Endothelial cell of umbilical vein (primary cell): ENCODE data around the gene ZC3H14. TPM values are rescaled to one million over a fixed set of nuclear protein-coding genes. Genes with fewer than 3 reads are reported as not detected.
A peak's percentile ranks its signal among the peaks of the same experiment; 100 is the strongest.

Source experiments
- BruUV-seq: library from RNA; stranded (reverse); fragments of 400-500 nt; replicated peaks from 2 replicates; lab custom pipeline; 2021; lab: Mats Ljungman, UMichigan
- CTCF ChIA-PET: fragments of 300-600, 350-600 bp; sonication (Branson Sonifier 250); formaldehyde crosslinking; loops from one replicate; lab custom pipeline; 2021; ENCODE audit warnings: antibody characterized with exemption, inconsistent platforms; lab: Charles Lee
- POLR2A ChIA-PET: fragments of 300-600, 350-600 bp; sonication (Branson Sonifier 250); formaldehyde crosslinking; loops from one replicate; lab custom pipeline; 2021; ENCODE audit warnings: antibody characterized with exemption, inconsistent platforms; lab: Charles Lee
- DNase-seq: peaks from one replicate; pipeline ENCODE4 v3.0.0-alpha.2; 2011; ENCODE audit warnings: low read depth, low spot score
- FAIRE-seq: peaks from 2 replicates; lab custom pipeline; 2011; peaks lifted over from hg19 to GRCh38; lab: Jason Lieb, UNC
- H2AFZ ChIP-seq: 2 replicates; pipeline ENCODE4 v1.6.0; 2012; ENCODE audit warnings: low read depth, low read length, control low read depth, inconsistent platforms
- H3K27ac ChIP-seq: 2 replicates; pipeline ENCODE4 v1.5.1; 2011; ENCODE audit warnings: low read depth, mild to moderate bottlenecking, control low read depth, low read length, moderate library complexity; ENCODE audit not compliant: insufficient read depth
- H3K27me3 ChIP-seq, 2 experiments: 2 replicates each; pipeline versions ENCODE4 v1.6.0 to v1.6.1; 2011; ENCODE audit warnings: low read length in 2 of 2, mixed read lengths in 1 of 2; ENCODE audit not compliant: control insufficient read depth in 2 of 2, insufficient read depth in 2 of 2
- H3K36me3 ChIP-seq, 2 experiments: 2 replicates in 1 of 2; 3 replicates in 1 of 2; pipeline ENCODE4 v1.5.1; 2011; ENCODE audit warnings: low read length in 2 of 2, mild to moderate bottlenecking in 1 of 2, moderate library complexity in 1 of 2; ENCODE audit not compliant: control insufficient read depth in 2 of 2, insufficient read depth in 2 of 2; ENCODE audit errors: extremely low read depth in 1 of 2
- H3K4me1 ChIP-seq: 3 replicates; pipeline ENCODE4 v1.5.1; 2011; ENCODE audit warnings: mild to moderate bottlenecking, low read length; ENCODE audit not compliant: control insufficient read depth, insufficient read depth; ENCODE audit errors: extremely low read depth
- H3K4me2 ChIP-seq: 2 replicates; pipeline ENCODE4 v1.6.1; 2011; ENCODE audit warnings: low read length, control low read depth, mixed read lengths; ENCODE audit not compliant: insufficient read depth
- H3K4me3 ChIP-seq, 3 experiments: fragments of 200-600 bp in 1 of 3; sonication (generic), shearing (Covaris generic) in 1 of 3; replicated peaks in 1 of 3; 2 replicates each; pipeline ENCODE4 v1.5.1; 2011 to 2016; ENCODE audit warnings: control low read depth in 3 of 3, low read length in 3 of 3, mild to moderate bottlenecking in 2 of 3, inconsistent platforms in 1 of 3, low read depth in 1 of 3, moderate library complexity in 1 of 3; ENCODE audit not compliant: insufficient read depth in 1 of 3
- H3K79me2 ChIP-seq: 2 replicates; pipeline ENCODE4 v1.6.0; 2012; ENCODE audit warnings: low read length, inconsistent platforms; ENCODE audit not compliant: control insufficient read depth, insufficient read depth
- H3K9ac ChIP-seq: replicated peaks from 2 replicates; pipeline ENCODE3; 2011; ENCODE audit warnings: low read length, control low read depth; ENCODE audit not compliant: insufficient read depth; ENCODE audit errors: extremely low read depth
- H3K9me1 ChIP-seq: replicated peaks from 3 replicates; pipeline ENCODE4 v1.6.0; 2011; ENCODE audit warnings: mild to moderate bottlenecking, low read length; ENCODE audit not compliant: control insufficient read depth, insufficient read depth; ENCODE audit errors: extremely low read depth
- H3K9me3 ChIP-seq: replicated peaks from 2 replicates; pipeline ENCODE4 v1.5.1; 2012; ENCODE audit warnings: low read length, inconsistent platforms; ENCODE audit not compliant: control insufficient read depth, insufficient read depth
- H4K20me1 ChIP-seq: replicated peaks from 2 replicates; pipeline ENCODE3; 2011; ENCODE audit warnings: mild to moderate bottlenecking, low read length; ENCODE audit not compliant: control insufficient read depth, insufficient read depth; ENCODE audit errors: extremely low read depth
- CTCF ChIP-seq, 2 donors: IDR thresholded peaks; 1 replicate in 1 of 2; 2 replicates in 1 of 2; pipeline ENCODE4 v1.5.1; 2011; ENCODE audit warnings: low read length in 2 of 2, mild to moderate bottlenecking in 2 of 2, moderate library complexity in 2 of 2, control low read depth in 1 of 2, inconsistent platforms in 1 of 2, low read depth in 1 of 2; ENCODE audit not compliant: insufficient read depth in 1 of 2; ENCODE audit errors: extremely low read depth in 1 of 2
- FOS ChIP-seq: IDR thresholded peaks from 2 replicates; pipeline ENCODE4 v1.6.1; 2011; ENCODE audit warnings: mild to moderate bottlenecking, low read length, moderate library complexity, borderline replicate concordance; ENCODE audit not compliant: insufficient read depth
- GATA2 ChIP-seq: IDR thresholded peaks from 2 replicates; pipeline ENCODE4 v1.7.0; 2011; ENCODE audit warnings: low read depth, mild to moderate bottlenecking, moderate library complexity, mixed read lengths, low read length; ENCODE audit not compliant: insufficient read length, insufficient read depth
- JUN ChIP-seq: IDR thresholded peaks from 2 replicates; pipeline ENCODE4 v1.6.1; 2011; ENCODE audit warnings: borderline replicate concordance, low read depth; ENCODE audit not compliant: insufficient read length, insufficient read depth
- MAX ChIP-seq: IDR thresholded peaks from 2 replicates; pipeline ENCODE4 v1.6.1; 2011; ENCODE audit not compliant: insufficient read depth, insufficient read length
- POLR2A ChIP-seq: IDR thresholded peaks from 2 replicates; pipeline ENCODE4 v1.6.1; 2012; ENCODE audit warnings: low read depth, mild to moderate bottlenecking, control low read depth, low read length
- dilution Hi-C: fragments of 300-500 bp; cut with MboI; formaldehyde crosslinking; loops from one replicate; pipeline ENCODE4 v1.15.0; 2019; ENCODE audit warnings: low sequenced_read_pairs; ENCODE audit not compliant: extremely low pct_ligation_motif_present
- intact Hi-C: fragments of 100-400 bp; cut with micrococcal nuclease; formaldehyde crosslinking; loops from one replicate; pipeline ENCODE4 v1.10.0; 2022
- polyA plus RNA-seq, 4 experiments: library from polyadenylated mRNA; depleted of rRNA in 3 of 4; stranded (reverse) in 3 of 4; unstranded in 1 of 4; fragments of >200 nt; gene quantifications; 2 replicates each; pipeline versions ENCODE4 v1.2.1 to v1.2.3, GENCODE V29; 2011 to 2012; ENCODE audit warnings: missing spikeins in 1 of 4
- total RNA-seq: library from RNA; stranded (reverse); gene quantifications from 2 replicates; pipeline ENCODE4 v1.2.3, GENCODE V29; 2021

The ZC3H14 gene
- total and polyA plus RNA-seq, 2 donors (not counting 3 experiments of a cell fraction or from before 2014, with no cell fraction given) = 61.2 to 61.8 TPM

- H3K4me1 ChIP-seq = peaks cover 34% of the 10 kb centered on the region
- H3K27me3 ChIP-seq = no peaks in the 10 kb centered on the region
- peaks cover 0 to 4% of the 10 kb centered on the region in 2 experiments for H3K36me3 ChIP-seq
- BruUV-seq = no TSS peak
- no peaks in the 10 kb centered on the region for H3K9me1 ChIP-seq
- H3K79me2 ChIP-seq = peaks cover 41% of the 10 kb centered on the region
- peak overlapping the region; percentile 94 for H3K9ac ChIP-seq
- H3K9me3 ChIP-seq = no peaks in the 10 kb centered on the region
- TF ChIP-seq FOS (no peak), JUN (no peak), GATA2 (no peak), CTCF (IDR thresholded peaks at IDR 0.05; ENCODE audit: extremely low read depth in 1 of 2, insufficient read depth in 1 of 2, low read depth in 1 of 2, low read length in 2 of 2) (no peak), MAX (no peak), POLR2A (no peak)
- DNase-seq = no peak
- no peak for FAIRE-seq
- H3K27ac ChIP-seq = no peak overlapping the region
- intact Hi-C loops (loop anchor here (5.0 to 10.0 kb wide), 3 partner anchors 166 to 472 kb away; partner anchors contain the start of genes EML5 and SPATA7), dilution Hi-C loops (no loop called here)
- no peak overlapping the region for H2AFZ ChIP-seq
- POLR2A ChIA-PET = no interaction called here
- peak overlapping the region in 1 of 3 experiments; percentile 100 for H3K4me3 ChIP-seq
- CTCF ChIA-PET = interaction anchor here (2.3 kb wide), 1 partner anchor 10 kb away, joined by 7 read pairs; the partner anchor contains the start of gene ZC3H14
- peak overlapping the region; percentile 99 for H3K4me2 ChIP-seq
- no peaks in the 10 kb centered on the region for H4K20me1 ChIP-seq
These were observed 10.0 kb upstream of the ZC3H14 start for GRCh38 chr14:88552876-88553275.
